SK-N-SH (cell line): Measurements from ENCODE around the gene MYO18B. TPM values are rescaled to one million over a fixed set of nuclear protein-coding genes. Genes with fewer than 3 reads are reported as not detected.

Experiments
- CTCF ChIA-PET: fragments of 300-600, 350-600 bp; formaldehyde crosslinking; extraction: SDS; loops from one replicate; lab custom pipeline; 2021; lab: Yijun Ruan, JAX
- POLR2A ChIA-PET: fragments of 350-600 bp; sonication (Branson Sonifier 250); formaldehyde crosslinking; extraction: SDS; loops from one replicate; lab custom pipeline; 2020; ENCODE audit warnings: antibody characterized with exemption, inconsistent platforms; lab: Yijun Ruan, JAX
- DNase-seq: peaks from one replicate; pipeline ENCODE4 v3.0.0; 2012
- H2AFZ ChIP-seq: fragments of 200-600 bp; sonication (generic); 2 replicates; pipeline ENCODE4 v1.8.1; 2016; ENCODE audit warnings: antibody characterized with exemption, mild to moderate bottlenecking, low read depth
- H3F3A ChIP-seq: fragments of 200-600 bp; sonication (generic); replicated peaks from 2 replicates; pipeline ENCODE3; 2016; ENCODE audit warnings: antibody characterized with exemption, mild to moderate bottlenecking; ENCODE audit not compliant: insufficient read depth
- H3K27ac ChIP-seq, 2 experiments: fragments of 200-500 bp in 1 of 2; fragments of 200-600 bp in 1 of 2; sonication (Bioruptor generic) in 1 of 2; sonication (generic), shearing (Covaris generic) in 1 of 2; 2 replicates each; pipeline versions ENCODE4 v1.5.1 to v1.6.1; 2014 to 2016; ENCODE audit warnings: low read depth in 2 of 2, inconsistent platforms in 1 of 2, low read length in 1 of 2, mild to moderate bottlenecking in 1 of 2, mixed read lengths in 1 of 2
- H3K27me3 ChIP-seq: fragments of 200-600 bp; sonication (generic), shearing (Covaris generic); 2 replicates; pipeline ENCODE4 v1.6.1; 2016; ENCODE audit warnings: mixed run types; ENCODE audit not compliant: insufficient read depth
- H3K36me3 ChIP-seq, 2 experiments: fragments of 200-500 bp in 1 of 2; fragments of 200-600 bp in 1 of 2; sonication (Bioruptor generic) in 1 of 2; sonication (generic) in 1 of 2; replicated peaks in 1 of 2; 2 replicates each; pipeline versions ENCODE3 to v1.5.1; 2014 to 2016; ENCODE audit warnings: low read length in 1 of 2, mild to moderate bottlenecking in 1 of 2; ENCODE audit not compliant: insufficient read depth in 2 of 2, control insufficient read depth in 1 of 2
- H3K4me1 ChIP-seq, 2 experiments: fragments of 200-500 bp in 1 of 2; fragments of 200-600 bp in 1 of 2; sonication (Bioruptor generic) in 1 of 2; sonication (generic), shearing (Covaris generic) in 1 of 2; 2 replicates each; pipeline versions ENCODE4 v1.5.1 to v1.6.1; 2014 to 2016; ENCODE audit warnings: low read depth in 1 of 2, low read length in 1 of 2, mixed run types in 1 of 2; ENCODE audit not compliant: insufficient read depth in 2 of 2, control insufficient read depth in 1 of 2
- H3K4me2 ChIP-seq: fragments of 200-600 bp; sonication (generic), shearing (Covaris generic); 2 replicates; pipeline ENCODE4 v1.6.1; 2017; ENCODE audit warnings: mixed run types
- H3K4me3 ChIP-seq, 2 experiments: fragments of 200-500 bp in 1 of 2; fragments of 200-600 bp in 1 of 2; sonication (Bioruptor generic) in 1 of 2; sonication (generic), shearing (Covaris generic) in 1 of 2; 2 replicates each; pipeline versions ENCODE4 v1.5.1 to v1.8.1; 2014 to 2016; ENCODE audit warnings: low read depth in 2 of 2, inconsistent platforms in 1 of 2, low read length in 1 of 2, mild to moderate bottlenecking in 1 of 2, mixed read lengths in 1 of 2, moderate library complexity in 1 of 2
- H3K79me2 ChIP-seq: fragments of 200-600 bp; sonication (generic); 2 replicates; pipeline ENCODE4 v1.8.1; 2017; ENCODE audit warnings: mild to moderate bottlenecking; ENCODE audit not compliant: insufficient read depth
- H3K9ac ChIP-seq: fragments of 200-600 bp; sonication (generic); 2 replicates; pipeline ENCODE4 v1.6.1; 2017; ENCODE audit warnings: mixed run types
- H3K9me2 ChIP-seq: fragments of 200-600 bp; sonication (generic); 2 replicates; pipeline ENCODE4 v1.6.1; 2017; ENCODE audit warnings: mixed run types
- H3K9me3 ChIP-seq: fragments of 200-600 bp; sonication (generic); 2 replicates; pipeline ENCODE4 v1.6.1; 2017; ENCODE audit warnings: mixed run types, mild to moderate bottlenecking, moderate library complexity
- H4K20me1 ChIP-seq: fragments of 200-600 bp; sonication (generic); 2 replicates; pipeline ENCODE4 v1.6.1; 2017; ENCODE audit warnings: mild to moderate bottlenecking, mixed run types; ENCODE audit not compliant: insufficient read depth
- FOXM1 ChIP-seq: IDR thresholded peaks from 2 replicates; pipeline ENCODE4 v1.4.0; 2012; ENCODE audit warnings: low read depth, mild to moderate bottlenecking
- GABPA ChIP-seq: IDR thresholded peaks from 2 replicates; pipeline ENCODE4 v1.4.0; 2012; ENCODE audit warnings: low read depth, mild to moderate bottlenecking
- MEF2A ChIP-seq: IDR thresholded peaks from 2 replicates; pipeline ENCODE4 v1.4.0; 2012; ENCODE audit warnings: low read depth, borderline replicate concordance
- NRF1 ChIP-seq: IDR thresholded peaks from 2 replicates; pipeline ENCODE4 v1.6.1; 2012; ENCODE audit warnings: low read depth, mild to moderate bottlenecking, low read length
- TCF12 ChIP-seq: IDR thresholded peaks from 2 replicates; pipeline ENCODE4 v1.4.0; 2012
- TEAD4 ChIP-seq: IDR thresholded peaks from 2 replicates; pipeline ENCODE4 v1.4.0; 2012; ENCODE audit warnings: mild to moderate bottlenecking, borderline replicate concordance; ENCODE audit not compliant: insufficient read depth
- WGBS: methylation state at CpG from one replicate; pipeline ENCODE4 v1.1.6; 2017; ENCODE audit warnings: low lambda C conversion rate; 5-methylcytosine and 5-hydroxymethylcytosine counted together
- polyA plus RNA-seq, 3 experiments: library from polyadenylated mRNA; depleted of rRNA; stranded (reverse); fragments of >200 nt; gene quantifications; 2 replicates each; pipeline ENCODE4 v1.2.3, GENCODE V29; 2012
- TF ChIP-seq, protein P1 (sequence below): IDR thresholded peaks from 2 replicates; pipeline ENCODE4 v1.4.0; 2012; ENCODE audit warnings: low read depth, borderline replicate concordance
- TF ChIP-seq, protein P2 (sequence below): IDR thresholded peaks from 2 replicates; pipeline ENCODE4; 2012

Gene MYO18B
- polyA plus RNA-seq, 1 of the 3 experiments (the other 2 are of a cell fraction) = 0.05 TPM

DNA sequence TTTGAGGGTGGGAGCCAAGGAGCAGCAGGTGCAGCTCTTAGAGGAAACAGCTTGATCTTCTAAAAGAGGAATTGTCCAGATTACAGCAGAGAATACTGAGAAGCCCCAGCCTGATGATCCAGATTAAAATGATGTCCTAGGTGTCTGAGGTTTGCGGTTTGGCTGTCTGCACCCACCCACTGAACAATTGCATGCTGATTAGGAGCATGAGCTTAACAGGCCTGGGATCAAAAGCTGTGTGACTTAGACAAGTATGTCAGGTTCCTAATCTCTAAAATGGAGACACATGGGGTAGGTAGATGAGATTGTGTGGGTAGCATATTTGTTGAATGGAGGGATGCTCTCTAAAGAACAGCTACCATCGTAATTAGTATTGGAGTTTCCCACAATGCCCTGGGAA, 260.5 kb downstream of the MYO18B start (continued):
- TF ChIP-seq, protein P1, sequence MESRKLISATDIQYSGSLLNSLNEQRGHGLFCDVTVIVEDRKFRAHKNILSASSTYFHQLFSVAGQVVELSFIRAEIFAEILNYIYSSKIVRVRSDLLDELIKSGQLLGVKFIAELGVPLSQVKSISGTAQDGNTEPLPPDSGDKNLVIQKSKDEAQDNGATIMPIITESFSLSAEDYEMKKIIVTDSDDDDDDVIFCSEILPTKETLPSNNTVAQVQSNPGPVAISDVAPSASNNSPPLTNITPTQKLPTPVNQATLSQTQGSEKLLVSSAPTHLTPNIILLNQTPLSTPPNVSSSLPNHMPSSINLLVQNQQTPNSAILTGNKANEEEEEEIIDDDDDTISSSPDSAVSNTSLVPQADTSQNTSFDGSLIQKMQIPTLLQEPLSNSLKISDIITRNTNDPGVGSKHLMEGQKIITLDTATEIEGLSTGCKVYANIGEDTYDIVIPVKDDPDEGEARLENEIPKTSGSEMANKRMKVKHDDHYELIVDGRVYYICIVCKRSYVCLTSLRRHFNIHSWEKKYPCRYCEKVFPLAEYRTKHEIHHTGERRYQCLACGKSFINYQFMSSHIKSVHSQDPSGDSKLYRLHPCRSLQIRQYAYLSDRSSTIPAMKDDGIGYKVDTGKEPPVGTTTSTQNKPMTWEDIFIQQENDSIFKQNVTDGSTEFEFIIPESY = no peak
- TF ChIP-seq, all 33 proteins: peak for 0

DNA sequence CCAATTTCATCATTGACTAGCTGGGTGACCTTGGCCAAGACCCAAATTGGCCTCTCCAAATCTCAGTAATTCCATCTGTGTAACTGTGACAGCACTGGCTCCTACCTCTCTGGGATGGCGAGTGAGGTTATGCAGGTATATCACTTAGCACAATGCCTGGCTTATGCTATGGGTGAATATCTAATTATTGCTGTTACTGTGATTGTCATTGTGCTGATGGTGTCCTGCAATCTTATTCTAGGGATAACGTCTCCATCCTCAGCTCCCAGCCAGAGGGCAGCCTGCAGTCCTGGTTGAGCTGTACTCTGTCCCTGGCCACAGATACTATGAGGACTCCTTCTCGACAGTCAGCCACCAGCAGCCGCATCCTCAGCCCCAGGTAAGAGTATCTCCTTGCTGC, 262.5 kb downstream of the MYO18B start:
- POLR2A ChIA-PET = no interaction called here

DNA sequence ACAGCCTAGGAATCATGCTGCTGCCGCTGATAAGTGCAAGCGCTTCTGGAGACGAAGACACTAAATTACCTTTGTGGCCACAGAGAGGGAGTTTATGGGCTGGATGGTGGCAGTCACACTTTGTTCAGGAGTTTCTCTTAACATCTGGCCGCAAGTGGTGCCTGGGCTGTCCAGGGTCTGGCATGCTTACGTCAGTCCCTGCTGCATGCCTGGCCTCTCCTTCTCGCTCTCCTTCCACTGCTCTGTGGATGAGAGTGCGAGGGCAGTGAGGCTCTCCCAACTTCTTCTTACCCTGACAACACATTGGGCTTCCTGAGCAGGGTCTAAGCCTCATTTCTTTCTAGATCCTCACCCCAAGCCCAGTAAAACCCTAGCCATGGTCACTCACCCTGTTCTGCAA, 266.6 kb downstream of the MYO18B start:
- H3K79me2 ChIP-seq = no peaks in the 10 kb centered on the region
- H3K4me2 ChIP-seq = no peak overlapping the region
- no peaks in the 10 kb centered on the region for H3K36me3 ChIP-seq
- H3K4me3 ChIP-seq = no peak overlapping the region
- DNase-seq = no peak
- H3K27ac ChIP-seq = no peak overlapping the region
- H2AFZ ChIP-seq = no peak overlapping the region
- no peaks in the 10 kb centered on the region for H4K20me1 ChIP-seq
- no peak overlapping the region for H3K9ac ChIP-seq
- H3K27me3 ChIP-seq = no peaks in the 10 kb centered on the region
- H3K9me3 ChIP-seq = no peaks in the 10 kb centered on the region
- H3K4me1 ChIP-seq = peaks cover 0 to 4% of the 10 kb centered on the region in 2 experiments; a peak in 2 of 4 replicates
- 39% methylated on average over 7 of the region's 7 CpGs for WGBS
- no peak for TF ChIP-seq MEF2A
- ChIA-PET CTCF (no interaction called here), POLR2A (no interaction called here)
- H3K9me2 ChIP-seq = no peaks in the 10 kb centered on the region
- H3F3A ChIP-seq = no peaks in the 10 kb centered on the region

More for the DNA sequence above, 262.5 kb downstream of the MYO18B start:
- Histone ChIP-seq H3K36me3 (no peaks in the 10 kb centered on the region), H3K9me2 (no peaks in the 10 kb centered on the region), H3K4me3 (no peak overlapping the region), H2AFZ (no peak overlapping the region), H3K4me1 (peaks cover 0 to 4% of the 10 kb centered on the region in 2 experiments; a peak in 2 of 4 replicates), H3F3A (no peaks in the 10 kb centered on the region), H3K9me3 (no peaks in the 10 kb centered on the region), H3K27ac (no peak overlapping the region), H3K79me2 (no peaks in the 10 kb centered on the region), H3K27me3 (no peaks in the 10 kb centered on the region)
- TF ChIP-seq GABPA = no peak
- TF ChIP-seq FOXM1 = no peak
- no peak for TF ChIP-seq TCF12
- no peak for TF ChIP-seq TEAD4
- TF ChIP-seq, protein P2, sequence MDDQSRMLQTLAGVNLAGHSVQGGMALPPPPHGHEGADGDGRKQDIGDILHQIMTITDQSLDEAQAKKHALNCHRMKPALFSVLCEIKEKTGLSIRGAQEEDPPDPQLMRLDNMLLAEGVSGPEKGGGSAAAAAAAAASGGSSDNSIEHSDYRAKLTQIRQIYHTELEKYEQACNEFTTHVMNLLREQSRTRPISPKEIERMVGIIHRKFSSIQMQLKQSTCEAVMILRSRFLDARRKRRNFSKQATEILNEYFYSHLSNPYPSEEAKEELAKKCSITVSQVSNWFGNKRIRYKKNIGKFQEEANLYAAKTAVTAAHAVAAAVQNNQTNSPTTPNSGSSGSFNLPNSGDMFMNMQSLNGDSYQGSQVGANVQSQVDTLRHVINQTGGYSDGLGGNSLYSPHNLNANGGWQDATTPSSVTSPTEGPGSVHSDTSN = no peak
- no peak for TF ChIP-seq MEF2A
- TF ChIP-seq, protein P1 = no peak
- no peak for TF ChIP-seq NRF1
- TF ChIP-seq, all 33 proteins: peak for 0
- DNase-seq = no peak
- H3K9ac ChIP-seq = no peak overlapping the region
- no peak overlapping the region for H3K4me2 ChIP-seq
- WGBS = 27% methylated on average over 4 of the region's 4 CpGs
- CTCF ChIA-PET = interaction anchor here (1.2 kb wide), 1 partner anchor 74 kb away, joined by 3 read pairs; no protein-coding TSS in a partner anchor
- H4K20me1 ChIP-seq = no peaks in the 10 kb centered on the region
